GM13977 (cell line): ENCODE data around the gene PARL.

Experiments
- DNase-seq: peaks from one replicate; pipeline ENCODE4 v3.0.0; 2012; ENCODE audit warnings: low spot score
- CTCF ChIP-seq: IDR thresholded peaks from 2 replicates; pipeline ENCODE4 v1.5.1; 2012; ENCODE audit warnings: mild to moderate bottlenecking, control low read depth; ENCODE audit not compliant: insufficient read depth; ENCODE audit errors: extremely low read depth, missing control alignments
- in situ Hi-C: fragments of 300-500 bp; cut with MboI; formaldehyde crosslinking; loops from one replicate; pipeline ENCODE4 v1.12.0; 2022; ENCODE audit warnings: low sequenced_read_pairs, low pct_unique_long_range_greater_than_20kb, mixed read lengths, inconsistent platforms; ENCODE audit not compliant: unreplicated experiment

The PARL gene

DNA sequence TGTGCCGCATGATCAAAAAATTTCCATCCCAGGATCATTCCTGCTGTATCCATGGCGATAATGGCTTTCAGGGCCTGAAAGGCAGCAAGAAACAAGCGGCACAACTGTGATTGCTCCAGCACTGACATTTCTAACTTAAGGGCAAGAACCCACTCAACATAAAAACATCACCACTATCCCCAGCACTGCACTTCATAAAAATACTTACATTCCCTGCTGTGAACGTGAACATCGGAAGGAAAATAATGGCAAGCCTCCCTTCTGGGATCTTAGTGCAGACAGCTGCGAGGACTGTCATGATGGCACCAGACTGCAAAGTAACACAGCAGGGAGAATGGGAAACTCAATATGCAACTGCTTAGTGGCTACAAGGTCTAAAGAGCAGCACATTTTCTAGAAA lies 51.2 kb downstream of the PARL start:
- in situ Hi-C loops = no loop called here
- TF ChIP-seq CTCF = no peak
- no peak for DNase-seq

DNA sequence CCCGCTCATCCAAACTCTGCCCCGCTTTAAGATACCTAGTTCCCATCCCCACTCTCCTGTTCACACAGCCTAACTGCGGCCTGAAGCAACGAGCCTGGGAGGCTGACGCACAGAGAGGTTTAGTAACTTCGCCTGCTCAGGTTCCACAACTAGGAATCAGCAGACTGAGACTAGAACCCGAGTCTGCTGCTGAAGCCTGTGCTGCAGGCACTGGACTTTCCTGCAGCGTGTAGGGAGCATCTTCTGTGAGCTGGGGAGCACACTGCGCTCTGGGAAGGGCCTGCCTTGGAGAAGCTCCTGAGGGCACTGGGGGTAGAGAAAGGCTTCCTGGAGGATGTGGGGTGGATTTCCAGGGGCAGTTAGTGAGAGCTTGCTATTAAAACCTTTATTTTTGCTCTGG lies 54.5 kb downstream of the PARL start:
- DNase-seq = no peak
- in situ Hi-C loops = no loop called here
- no peak for TF ChIP-seq CTCF

GRCh38 chr3:183829466-183829865 lies 55.2 kb downstream of the PARL start:
- in situ Hi-C loops = no loop called here
- no peak for TF ChIP-seq CTCF
- DNase-seq = no peak

DNA sequence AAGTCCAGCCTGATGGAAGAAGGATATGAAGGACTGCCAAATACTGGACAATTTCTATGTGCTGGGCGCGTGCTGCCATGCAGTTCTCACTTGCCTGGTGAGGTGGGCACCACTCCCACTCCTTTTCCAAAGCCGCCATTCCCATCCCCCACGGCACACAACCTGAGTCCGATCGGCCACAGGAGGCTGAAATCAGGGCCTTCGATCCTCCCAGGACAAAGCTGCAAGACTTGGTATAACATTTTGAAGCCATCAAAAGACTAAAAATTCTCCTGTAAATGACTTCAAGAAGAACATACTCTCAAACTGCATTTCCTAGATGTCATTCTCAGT lies 56.2 kb downstream of the PARL start:
- TF ChIP-seq CTCF = no peak
- DNase-seq = no peak
- in situ Hi-C loops = no loop called here

GRCh38 chr3:183827809-183828537 lies 56.7 kb downstream of the PARL start:
- in situ Hi-C loops = no loop called here
- no peak for DNase-seq
- no peak for TF ChIP-seq CTCF

- no peak for TF ChIP-seq CTCF
- in situ Hi-C loops = no loop called here
- no peak for DNase-seq
These were observed 58.0 kb downstream of the PARL start for GRCh38 chr3:183826448-183827250.
